Nephron (organoid): Measurements from ENCODE around the gene FARSB.

ENCODE experiments used
- H3K27ac Mint-ChIP-seq, 3 experiments: 2 replicates each; pipeline ENCODE4 v1.8.0; 2020; ENCODE audit warnings: mixed read lengths in 3 of 3, mild to moderate bottlenecking in 2 of 3, moderate library complexity in 1 of 3
- H3K27me3 Mint-ChIP-seq: 2 replicates; pipeline ENCODE4 v1.8.0; 2021; ENCODE audit warnings: low read depth, mild to moderate bottlenecking, moderate library complexity, mixed read lengths
- H3K36me3 Mint-ChIP-seq: 2 replicates; pipeline ENCODE4 v1.8.0; 2020; ENCODE audit warnings: low read depth, mixed read lengths
- H3K4me1 Mint-ChIP-seq: 2 replicates; pipeline ENCODE4 v1.8.0; 2020; ENCODE audit warnings: mixed read lengths
- H3K4me3 Mint-ChIP-seq, 3 experiments: 2 replicates each; pipeline ENCODE4 v1.8.0; 2020; ENCODE audit warnings: mild to moderate bottlenecking in 3 of 3, mixed read lengths in 3 of 3, moderate library complexity in 2 of 3
- H3K9me3 Mint-ChIP-seq: 2 replicates; pipeline ENCODE4 v1.8.0; 2020; ENCODE audit warnings: mixed read lengths
- TF ChIP-seq, protein P1 (sequence below), 3 experiments: fragments of 200-600 bp; sonication (generic); IDR thresholded peaks; one replicate each; pipeline ENCODE4 v1.5.0; 2021; ENCODE audit warnings: antibody characterized with exemption in 3 of 3; ENCODE audit not compliant: unreplicated experiment in 3 of 3

Gene FARSB

DNA sequence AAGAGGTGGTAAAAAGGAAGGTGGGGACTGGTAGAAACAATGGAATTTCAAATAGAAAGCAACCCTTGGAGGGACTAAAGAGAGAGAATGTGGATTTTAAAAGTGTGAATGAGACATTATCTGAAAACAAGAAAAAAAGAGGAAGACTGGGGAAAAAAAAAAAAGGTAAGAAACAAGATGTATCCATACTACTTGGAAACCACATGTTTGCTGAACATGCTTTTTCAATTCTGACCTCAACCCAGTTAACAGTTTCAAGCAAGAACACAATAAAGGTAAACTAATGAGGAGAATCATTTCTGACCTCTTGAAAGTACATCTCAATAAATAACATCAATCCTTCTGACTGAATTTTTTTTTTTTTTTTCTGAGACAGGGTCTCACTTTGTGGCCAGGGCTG lies 2.6 kb downstream of the FARSB start:
- H3K4me3 Mint-ChIP-seq = peak overlapping the region; percentile 41 to 98 (median 77)
- H3K27ac Mint-ChIP-seq = peak overlapping the region in 1 of 3 experiments; percentile 24
- H3K4me1 Mint-ChIP-seq = peaks cover 21% of the 10 kb centered on the region
- no peaks in the 10 kb centered on the region for H3K27me3 Mint-ChIP-seq
- TF ChIP-seq, protein P1, sequence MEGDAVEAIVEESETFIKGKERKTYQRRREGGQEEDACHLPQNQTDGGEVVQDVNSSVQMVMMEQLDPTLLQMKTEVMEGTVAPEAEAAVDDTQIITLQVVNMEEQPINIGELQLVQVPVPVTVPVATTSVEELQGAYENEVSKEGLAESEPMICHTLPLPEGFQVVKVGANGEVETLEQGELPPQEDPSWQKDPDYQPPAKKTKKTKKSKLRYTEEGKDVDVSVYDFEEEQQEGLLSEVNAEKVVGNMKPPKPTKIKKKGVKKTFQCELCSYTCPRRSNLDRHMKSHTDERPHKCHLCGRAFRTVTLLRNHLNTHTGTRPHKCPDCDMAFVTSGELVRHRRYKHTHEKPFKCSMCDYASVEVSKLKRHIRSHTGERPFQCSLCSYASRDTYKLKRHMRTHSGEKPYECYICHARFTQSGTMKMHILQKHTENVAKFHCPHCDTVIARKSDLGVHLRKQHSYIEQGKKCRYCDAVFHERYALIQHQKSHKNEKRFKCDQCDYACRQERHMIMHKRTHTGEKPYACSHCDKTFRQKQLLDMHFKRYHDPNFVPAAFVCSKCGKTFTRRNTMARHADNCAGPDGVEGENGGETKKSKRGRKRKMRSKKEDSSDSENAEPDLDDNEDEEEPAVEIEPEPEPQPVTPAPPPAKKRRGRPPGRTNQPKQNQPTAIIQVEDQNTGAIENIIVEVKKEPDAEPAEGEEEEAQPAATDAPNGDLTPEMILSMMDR (IDR thresholded peaks at IDR 0.05; ENCODE audit: unreplicated experiment in 3 of 3) = no peak
- no peaks in the 10 kb centered on the region for H3K9me3 Mint-ChIP-seq
- H3K36me3 Mint-ChIP-seq = peaks cover 1% of the 10 kb centered on the region

DNA sequence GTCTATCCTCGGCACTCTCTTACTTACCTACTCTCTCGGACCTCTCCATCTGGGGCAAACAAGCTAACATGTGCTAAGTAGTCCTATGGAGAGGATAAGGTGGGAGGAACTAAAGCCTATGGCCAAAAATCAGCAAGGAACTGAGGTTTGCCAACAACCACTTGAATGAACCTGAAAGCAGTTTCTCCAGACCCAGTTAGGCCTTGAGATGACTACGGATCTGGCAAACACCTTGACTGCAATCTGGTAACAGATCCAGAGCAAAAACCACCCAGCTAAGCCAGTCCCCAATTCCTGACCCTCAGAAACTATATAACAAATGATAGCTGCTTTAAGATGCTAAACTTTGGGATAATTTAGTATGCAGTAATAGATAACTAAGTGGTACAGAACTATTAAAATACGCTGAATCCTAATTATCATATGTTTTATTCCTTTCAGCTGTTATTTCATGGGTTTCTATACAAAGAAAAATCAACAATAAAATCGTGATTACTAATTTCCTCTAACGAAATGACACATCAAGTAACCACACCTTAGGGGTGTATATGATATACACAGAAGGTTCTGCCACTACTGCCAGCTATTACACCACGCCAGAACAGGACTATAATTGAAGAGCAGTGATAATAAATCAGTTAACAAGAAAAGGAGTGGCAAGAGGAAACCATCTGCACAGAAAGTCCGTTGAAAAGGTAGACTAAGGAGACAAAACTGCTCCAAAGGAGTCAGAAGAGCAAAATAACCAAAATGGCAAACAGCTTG lies 3.2 kb downstream of the FARSB start:
- Mint-ChIP-seq H3K9me3 (no peaks in the 10 kb centered on the region), H3K4me1 (peaks cover 21% of the 10 kb centered on the region)
- TF ChIP-seq, protein P1 (IDR thresholded peaks at IDR 0.05; ENCODE audit: unreplicated experiment in 3 of 3) = no peak

DNA sequence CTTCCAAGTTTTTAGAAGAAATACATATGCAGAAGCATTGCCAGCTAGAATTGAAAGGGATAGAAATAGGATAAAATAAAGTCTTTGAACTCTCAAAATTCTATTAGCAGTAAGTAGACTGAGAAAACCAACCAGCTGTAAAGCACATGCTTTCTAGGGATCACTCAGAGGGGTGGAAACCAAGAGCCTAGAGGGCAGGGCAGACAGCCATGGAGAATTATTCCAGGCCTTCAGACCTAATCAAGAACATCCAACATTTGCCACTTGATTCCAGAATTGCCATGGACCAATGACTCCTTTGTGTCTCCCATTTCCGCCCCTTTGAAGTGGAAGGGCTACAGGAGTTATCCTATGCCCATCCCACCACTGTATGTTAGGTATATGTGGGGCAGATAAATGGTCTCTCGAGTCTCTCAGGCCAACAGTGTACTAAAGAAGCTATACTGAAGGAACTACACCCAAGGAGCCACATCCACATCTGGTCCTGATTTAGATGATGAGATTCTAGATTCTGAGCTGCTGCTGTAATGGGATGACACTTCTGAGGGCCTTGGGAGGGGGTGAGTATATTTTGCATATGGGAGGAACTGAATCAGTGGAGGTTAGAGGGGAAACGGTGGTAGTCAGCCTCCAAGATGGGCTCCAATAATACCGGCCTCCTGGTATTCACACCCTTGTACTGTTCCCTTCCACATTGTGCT lies 4.0 kb downstream of the FARSB start:
- no peaks in the 10 kb centered on the region for H3K9me3 Mint-ChIP-seq
- peaks cover 7% of the 10 kb centered on the region for H3K36me3 Mint-ChIP-seq
- no peak overlapping the region for H3K27ac Mint-ChIP-seq
- no peaks in the 10 kb centered on the region for H3K27me3 Mint-ChIP-seq
- H3K4me1 Mint-ChIP-seq = peaks cover 20% of the 10 kb centered on the region
- H3K4me3 Mint-ChIP-seq = peak overlapping the region in 2 of 3 experiments; percentile 7 to 48
- TF ChIP-seq, protein P1 (IDR thresholded peaks at IDR 0.05; ENCODE audit: unreplicated experiment in 3 of 3) = no peak

More for the DNA sequence above, 3.2 kb downstream of the FARSB start:
- Mint-ChIP-seq H3K27ac (peak overlapping the region in 1 of 3 experiments; percentile 24), H3K36me3 (peaks cover 5% of the 10 kb centered on the region), H3K27me3 (no peaks in the 10 kb centered on the region), H3K4me3 (peak overlapping the region; percentile 41 to 98 (median 77))

DNA sequence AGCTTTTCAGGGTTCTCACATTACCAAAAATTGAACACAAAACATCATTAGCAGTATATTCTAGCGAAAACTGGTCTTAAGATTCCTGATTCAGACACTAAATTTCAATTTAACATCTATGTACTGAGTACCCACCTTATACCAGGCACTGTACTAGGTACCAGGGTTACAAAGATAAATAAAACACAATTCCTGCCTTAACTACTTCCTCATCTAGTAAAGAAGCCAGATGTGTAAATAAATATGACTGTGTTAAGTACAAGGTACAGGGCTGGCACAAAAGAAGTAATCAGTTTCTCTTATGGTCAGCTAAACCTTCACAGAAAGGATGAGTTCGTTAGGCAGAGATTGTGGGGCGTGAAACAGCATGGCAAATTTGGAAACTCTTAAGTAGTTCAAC lies 6.1 kb downstream of the FARSB start:
- TF ChIP-seq, protein P1 (IDR thresholded peaks at IDR 0.05; ENCODE audit: unreplicated experiment in 3 of 3) = no peak
- no peak overlapping the region for H3K4me3 Mint-ChIP-seq
- no peaks in the 10 kb centered on the region for H3K27me3 Mint-ChIP-seq
- no peak overlapping the region for H3K27ac Mint-ChIP-seq
- H3K4me1 Mint-ChIP-seq = peaks cover 7% of the 10 kb centered on the region
- no peaks in the 10 kb centered on the region for H3K9me3 Mint-ChIP-seq
- peaks cover 17% of the 10 kb centered on the region for H3K36me3 Mint-ChIP-seq

DNA sequence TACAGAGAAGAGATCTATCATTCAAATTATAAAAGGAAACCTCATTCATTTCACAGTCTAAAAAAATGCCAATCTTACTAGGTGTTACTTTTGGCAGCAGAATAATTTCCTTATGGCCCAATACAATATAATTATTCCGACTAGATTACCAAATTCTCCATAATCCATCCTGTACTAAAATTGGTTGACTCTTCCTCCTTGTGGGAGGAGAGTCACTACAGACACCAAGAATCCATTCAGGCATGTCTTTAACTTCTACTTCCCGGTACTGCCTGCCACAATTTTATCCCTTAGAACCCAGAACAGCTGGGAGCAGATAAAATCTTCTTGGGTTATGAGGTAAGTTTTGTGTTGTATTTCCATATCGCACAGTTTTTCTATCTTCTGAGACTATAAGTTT lies 9.9 kb downstream of the FARSB start:
- no peaks in the 10 kb centered on the region for H3K27me3 Mint-ChIP-seq
- no peaks in the 10 kb centered on the region for H3K9me3 Mint-ChIP-seq
- TF ChIP-seq, protein P1 (IDR thresholded peaks at IDR 0.05; ENCODE audit: unreplicated experiment in 3 of 3) = no peak
- no peaks in the 10 kb centered on the region for H3K4me1 Mint-ChIP-seq
- peaks cover 37% of the 10 kb centered on the region for H3K36me3 Mint-ChIP-seq
- H3K4me3 Mint-ChIP-seq = no peak overlapping the region
- H3K27ac Mint-ChIP-seq = no peak overlapping the region
